ENCODE measurements around the gene MCCC1. TPM values are rescaled to one million over a fixed set of nuclear protein-coding genes. Genes with fewer than 3 reads are reported as not detected.

The MCCC1 gene
- total RNA-seq, 1 donor from 2014 or later, result 32.2 TPM

- DNase-seq (ENCODE audit: low spot score, unreplicated experiment), result no peak
- Mint-ChIP-seq H3K27me3 (no peaks in the 10 kb centered on the region), H3K4me1 (ENCODE audit: low read depth) (no peaks in the 10 kb centered on the region), H3K4me3 (ENCODE audit: low read depth) (no peak overlapping the region), H3K36me3 (ENCODE audit: insufficient read depth) (peaks cover 46% of the 10 kb centered on the region), H3K9me3 (ENCODE audit: low read depth) (peaks cover 14% of the 10 kb centered on the region), H3K27ac (no peak overlapping the region)
- no peak for TF ChIP-seq CTCF (IDR thresholded peaks at IDR 0.05; ENCODE audit: unreplicated experiment)
Measured at GRCh38 chr3:183064475-183064874, 34.8 kb downstream of the MCCC1 start.

- TF ChIP-seq CTCF (IDR thresholded peaks at IDR 0.05; ENCODE audit: unreplicated experiment), result no peak
- no peaks in the 10 kb centered on the region for H3K27me3 Mint-ChIP-seq
- no peak overlapping the region for H3K27ac Mint-ChIP-seq
- H3K4me3 Mint-ChIP-seq (ENCODE audit: low read depth), result no peak overlapping the region
- H3K36me3 Mint-ChIP-seq (ENCODE audit: insufficient read depth), result peaks cover 32% of the 10 kb centered on the region
- DNase-seq (ENCODE audit: low spot score, unreplicated experiment), result no peak
- H3K9me3 Mint-ChIP-seq (ENCODE audit: low read depth), result peaks cover 7% of the 10 kb centered on the region
- H3K4me1 Mint-ChIP-seq (ENCODE audit: low read depth), result no peaks in the 10 kb centered on the region
Measured at GRCh38 chr3:183061391-183062172, 37.7 kb downstream of the MCCC1 start.

GRCh38 chr3:183058351-183058750 is 40.9 kb downstream of the MCCC1 start:
- Mint-ChIP-seq H3K36me3 (ENCODE audit: insufficient read depth) (peaks cover 18% of the 10 kb centered on the region), H3K27ac (no peak overlapping the region), H3K9me3 (ENCODE audit: low read depth) (no peaks in the 10 kb centered on the region), H3K4me1 (ENCODE audit: low read depth) (no peaks in the 10 kb centered on the region), H3K27me3 (no peaks in the 10 kb centered on the region), H3K4me3 (ENCODE audit: low read depth) (no peak overlapping the region)
- TF ChIP-seq CTCF (IDR thresholded peaks at IDR 0.05; ENCODE audit: unreplicated experiment), result no peak
- DNase-seq (ENCODE audit: low spot score, unreplicated experiment), result no peak

- no peak overlapping the region for H3K27ac Mint-ChIP-seq
- H3K9me3 Mint-ChIP-seq (ENCODE audit: low read depth), result no peaks in the 10 kb centered on the region
- no peak overlapping the region for H3K4me3 Mint-ChIP-seq (ENCODE audit: low read depth)
- TF ChIP-seq CTCF (IDR thresholded peaks at IDR 0.05; ENCODE audit: unreplicated experiment), result no peak
- H3K27me3 Mint-ChIP-seq, result no peaks in the 10 kb centered on the region
- DNase-seq (ENCODE audit: low spot score, unreplicated experiment), result no peak
- peaks cover 30% of the 10 kb centered on the region for H3K36me3 Mint-ChIP-seq (ENCODE audit: insufficient read depth)
- H3K4me1 Mint-ChIP-seq (ENCODE audit: low read depth), result no peaks in the 10 kb centered on the region
Measured at GRCh38 chr3:183050706-183051105, 48.6 kb downstream of the MCCC1 start.

GRCh38 chr3:183046883-183047282 is 52.4 kb downstream of the MCCC1 start:
- Mint-ChIP-seq H3K36me3 (ENCODE audit: insufficient read depth) (peaks cover 29% of the 10 kb centered on the region), H3K27ac (no peak overlapping the region)

More at GRCh38 chr3:183046883-183047282, 52.4 kb downstream of the MCCC1 start:
- no peak for TF ChIP-seq CTCF (IDR thresholded peaks at IDR 0.05; ENCODE audit: unreplicated experiment)
- Mint-ChIP-seq H3K27me3 (no peaks in the 10 kb centered on the region), H3K4me3 (ENCODE audit: low read depth) (no peak overlapping the region), H3K4me1 (ENCODE audit: low read depth) (no peaks in the 10 kb centered on the region), H3K9me3 (ENCODE audit: low read depth) (no peaks in the 10 kb centered on the region)
- no peak for DNase-seq (ENCODE audit: low spot score, unreplicated experiment)

Data from progenitor cell of endocrine pancreas (in vitro differentiated cells).